ENCODE data around the gene SEPHS2.
A peak's percentile ranks its signal among the peaks of the same experiment; 100 is the strongest.
"Not testable (repeated sequence)": the region's sequence is repeated elsewhere in the genome, so short reads cannot be mapped to it uniquely, and the experiment has no call there.

The SEPHS2 gene, protein sequence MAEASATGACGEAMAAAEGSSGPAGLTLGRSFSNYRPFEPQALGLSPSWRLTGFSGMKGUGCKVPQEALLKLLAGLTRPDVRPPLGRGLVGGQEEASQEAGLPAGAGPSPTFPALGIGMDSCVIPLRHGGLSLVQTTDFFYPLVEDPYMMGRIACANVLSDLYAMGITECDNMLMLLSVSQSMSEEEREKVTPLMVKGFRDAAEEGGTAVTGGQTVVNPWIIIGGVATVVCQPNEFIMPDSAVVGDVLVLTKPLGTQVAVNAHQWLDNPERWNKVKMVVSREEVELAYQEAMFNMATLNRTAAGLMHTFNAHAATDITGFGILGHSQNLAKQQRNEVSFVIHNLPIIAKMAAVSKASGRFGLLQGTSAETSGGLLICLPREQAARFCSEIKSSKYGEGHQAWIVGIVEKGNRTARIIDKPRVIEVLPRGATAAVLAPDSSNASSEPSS

DNA sequence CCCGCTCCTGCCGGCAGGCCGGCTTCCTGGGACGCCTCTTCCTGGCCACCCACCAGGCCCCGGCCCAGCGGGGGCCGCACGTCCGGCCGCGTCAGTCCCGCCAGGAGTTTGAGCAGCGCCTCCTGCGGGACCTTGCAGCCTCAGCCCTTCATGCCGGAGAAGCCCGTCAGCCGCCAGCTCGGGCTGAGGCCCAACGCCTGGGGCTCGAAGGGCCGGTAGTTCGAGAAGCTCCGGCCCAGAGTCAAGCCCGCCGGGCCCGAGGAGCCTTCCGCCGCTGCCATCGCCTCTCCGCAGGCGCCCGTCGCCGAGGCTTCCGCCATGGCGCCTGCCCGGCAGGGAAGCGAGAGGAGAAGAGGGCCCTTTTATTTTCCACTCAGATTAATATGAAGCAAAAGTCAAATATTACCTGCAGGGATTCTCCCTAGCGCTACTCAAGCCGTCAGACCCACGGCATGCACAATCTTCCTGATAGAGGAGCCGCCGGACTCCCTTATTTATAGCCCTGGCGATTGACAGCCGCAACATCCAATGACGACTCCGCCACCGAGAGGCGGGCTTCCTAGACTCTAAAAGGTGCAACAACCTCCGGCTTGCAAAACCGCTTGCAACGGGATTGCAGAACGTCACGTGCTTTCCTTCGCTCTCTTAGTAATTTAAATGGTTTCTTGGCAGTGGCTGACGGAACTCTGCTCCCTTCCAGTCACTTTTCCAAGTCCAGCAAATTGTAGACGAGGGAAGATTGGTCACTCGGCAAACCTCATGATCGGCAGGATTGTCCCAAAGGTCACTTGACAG is at the start of gene SEPHS2:
SEPHS2 (minus strand) TSS at position 467 of the 795 bp plus-strand sequence; CDS start at position 320, 147 bp downstream.
- DNase-seq (ENCODE audit: low spot score) = peak; percentile 95

DNA sequence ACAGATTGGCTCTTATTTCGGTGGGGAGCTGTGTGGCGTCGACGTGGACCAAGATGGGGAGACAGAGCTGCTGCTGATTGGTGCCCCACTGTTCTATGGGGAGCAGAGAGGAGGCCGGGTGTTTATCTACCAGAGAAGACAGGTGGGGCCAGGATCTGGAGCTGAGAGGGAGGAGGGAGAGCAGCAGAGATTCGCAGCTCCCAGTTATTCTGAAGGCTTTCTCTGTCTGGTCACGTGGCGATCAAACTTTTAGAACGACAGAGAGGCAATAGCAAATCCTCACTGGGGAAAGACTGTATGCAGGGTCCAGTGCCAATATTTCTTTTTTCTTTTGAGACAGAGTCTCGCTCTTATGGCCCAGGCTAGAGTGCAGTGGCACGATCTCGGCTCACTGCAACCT is 49.0 kb upstream of the SEPHS2 start:
- DNase-seq (ENCODE audit: low spot score) = no peak

DNA sequence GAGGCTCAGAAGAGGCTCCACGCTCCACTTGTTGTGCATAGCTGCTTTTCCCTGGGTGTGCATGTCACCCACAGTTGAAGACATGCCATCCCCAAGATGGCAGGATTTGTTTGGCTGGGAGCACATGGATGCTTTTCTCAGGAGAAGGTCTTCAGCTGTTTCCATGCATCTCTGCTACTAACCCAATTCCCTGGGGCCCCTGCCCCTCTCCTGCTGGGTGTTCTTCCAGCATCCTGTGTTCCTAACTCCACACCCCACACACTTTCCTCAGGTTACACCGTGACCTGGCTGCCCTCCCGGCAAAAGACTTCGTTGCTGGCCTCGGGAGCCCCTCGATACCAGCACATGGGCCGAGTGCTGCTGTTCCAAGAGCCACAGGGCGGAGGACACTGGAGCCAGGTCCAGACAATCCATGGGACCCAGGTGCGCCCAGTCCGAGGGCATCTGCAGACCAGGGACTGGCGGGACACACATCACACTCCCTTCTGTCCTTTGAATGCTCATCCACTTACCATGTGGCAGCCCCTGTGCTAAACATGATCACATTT is 48.3 kb upstream of the SEPHS2 start:
- no peak for DNase-seq (ENCODE audit: low spot score)

DNA sequence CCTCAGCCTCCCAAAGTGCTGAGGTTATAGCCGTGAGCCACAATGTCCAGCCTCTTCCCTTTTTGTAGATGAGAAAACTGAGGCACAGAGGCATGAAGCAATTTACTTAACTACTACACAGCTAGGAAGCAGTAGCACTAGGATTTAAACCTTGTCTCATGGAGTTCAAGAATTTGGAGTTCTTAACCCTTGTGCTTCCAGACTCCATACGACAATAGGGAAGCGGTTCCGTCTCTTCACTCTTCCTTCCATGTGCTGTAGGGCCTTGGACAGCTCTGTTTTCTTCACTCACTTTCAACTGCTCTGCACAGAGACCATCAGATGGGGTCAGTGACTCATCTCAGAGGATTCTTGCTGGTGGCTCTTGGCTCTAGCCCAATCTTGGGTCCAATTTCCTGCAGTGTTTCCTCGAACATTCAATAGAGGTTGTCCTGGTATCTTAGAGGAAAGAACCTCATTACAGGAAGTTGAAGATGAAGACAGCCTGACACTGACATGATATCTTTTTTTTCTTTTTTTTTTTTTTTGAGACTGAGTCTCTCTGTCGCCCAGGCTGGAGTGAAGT is 46.2 kb upstream of the SEPHS2 start:
- peak; percentile 91 for DNase-seq (ENCODE audit: low spot score)

DNA sequence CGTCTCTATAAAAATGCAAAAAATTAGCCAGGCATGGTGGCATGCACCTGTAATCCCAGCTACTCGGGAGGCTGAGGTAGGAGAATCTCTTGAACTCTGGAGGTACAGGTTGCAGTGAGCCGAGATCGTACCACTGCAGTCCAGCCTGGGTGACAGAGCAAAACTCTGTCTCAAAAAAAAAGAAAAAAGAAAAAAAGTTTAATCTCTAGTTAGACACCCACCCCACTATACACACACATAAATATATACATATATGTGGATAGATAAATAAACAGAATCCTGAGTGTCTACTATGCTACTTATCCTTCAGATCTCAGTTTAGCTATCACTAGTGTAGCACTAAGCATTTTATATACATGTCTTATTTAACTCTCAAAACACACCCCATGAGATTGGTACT is 45.6 kb upstream of the SEPHS2 start:
- DNase-seq (ENCODE audit: low spot score) = no peak

DNA sequence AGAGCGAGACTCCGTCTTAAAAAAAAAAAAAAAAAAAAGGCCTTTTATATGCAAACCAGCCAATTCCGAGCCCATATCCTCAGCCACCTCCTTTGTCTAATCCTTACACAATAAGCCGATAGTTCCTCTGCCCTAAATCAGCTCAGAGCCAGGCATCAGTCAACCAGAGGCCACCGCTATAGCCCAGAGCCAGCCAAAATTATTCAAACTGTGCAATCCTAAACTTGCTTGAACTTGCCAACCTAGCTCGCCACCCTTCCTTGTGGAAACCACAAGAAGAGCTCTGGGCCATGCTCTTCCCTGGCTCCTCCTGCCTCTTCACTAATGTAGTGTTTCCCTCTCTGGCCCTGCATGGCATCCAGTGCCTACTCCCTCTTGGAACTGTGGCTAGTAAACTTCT is 44.5 kb upstream of the SEPHS2 start:
- no peak for DNase-seq (ENCODE audit: low spot score)

DNA sequence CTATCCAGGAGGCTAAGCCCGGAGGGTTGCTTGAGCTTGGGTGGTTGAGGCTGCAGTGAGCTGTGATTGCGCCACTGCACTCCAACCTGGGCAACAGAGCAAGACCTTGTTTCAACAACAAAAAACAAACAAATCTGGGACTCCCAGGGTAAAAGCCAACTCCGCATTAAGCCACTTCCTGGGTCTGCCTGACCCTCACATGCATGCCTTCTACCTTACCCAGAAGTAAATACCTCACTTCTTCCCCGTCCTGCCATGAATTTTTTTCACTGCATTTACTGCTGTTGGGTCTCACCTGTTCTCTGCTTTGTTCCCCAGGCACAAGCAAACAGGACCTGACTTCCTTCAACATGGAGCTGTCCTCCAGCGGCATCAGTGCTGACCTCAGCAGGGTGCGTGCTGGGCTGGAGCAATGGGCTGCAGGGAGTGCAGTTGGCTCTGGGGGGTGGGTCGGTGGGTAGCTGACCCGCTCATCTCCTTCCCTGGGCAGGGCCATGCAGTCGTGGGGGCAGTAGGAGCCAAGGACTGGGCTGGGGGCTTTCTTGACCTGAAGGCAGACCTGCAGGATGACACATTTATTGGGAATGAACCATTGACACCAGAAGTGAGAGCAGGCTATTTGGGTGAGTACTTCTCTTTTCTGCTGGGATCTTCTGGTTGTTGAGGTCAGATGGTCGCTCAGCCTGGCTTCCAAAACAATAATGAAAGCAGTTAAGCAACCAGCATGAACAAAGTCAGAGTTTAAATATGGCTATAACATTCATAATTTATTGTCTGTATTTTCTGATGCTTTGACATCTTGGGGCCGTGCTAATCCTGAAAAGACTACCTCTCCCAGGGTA is 43.3 kb upstream of the SEPHS2 start:
- DNase-seq (ENCODE audit: low spot score) = no peak

DNA sequence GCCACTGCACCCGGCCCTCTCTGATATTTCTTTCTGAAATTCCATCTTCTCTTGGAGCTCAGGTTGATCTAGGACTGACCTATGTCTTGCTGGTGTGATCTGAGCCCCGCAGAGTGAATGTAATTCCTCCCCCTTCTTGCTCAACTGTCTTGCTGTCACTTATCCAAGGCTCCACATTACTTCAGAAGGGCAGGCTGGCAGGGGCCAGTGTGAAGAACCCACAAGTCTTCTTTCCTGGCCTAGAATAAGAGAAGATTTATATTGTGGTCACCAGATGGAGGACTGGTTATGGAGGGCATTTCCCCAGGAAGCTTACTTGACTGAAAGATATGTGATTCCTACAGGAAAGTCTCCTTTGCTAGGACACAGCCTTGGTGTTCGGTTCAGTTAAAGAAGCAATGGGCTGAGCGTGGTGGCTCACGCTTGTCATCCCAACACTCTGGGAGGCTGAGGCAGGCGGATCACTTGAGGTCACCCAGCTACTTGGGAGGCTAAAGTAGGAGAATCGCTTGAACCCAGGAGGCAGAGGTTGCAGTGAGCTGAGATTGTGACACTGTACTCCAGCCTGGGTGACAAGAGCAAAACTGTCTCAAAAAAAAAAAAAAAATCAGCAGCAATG is 40.3 kb upstream of the SEPHS2 start:
- peak; percentile 28 for DNase-seq (ENCODE audit: low spot score)

DNA sequence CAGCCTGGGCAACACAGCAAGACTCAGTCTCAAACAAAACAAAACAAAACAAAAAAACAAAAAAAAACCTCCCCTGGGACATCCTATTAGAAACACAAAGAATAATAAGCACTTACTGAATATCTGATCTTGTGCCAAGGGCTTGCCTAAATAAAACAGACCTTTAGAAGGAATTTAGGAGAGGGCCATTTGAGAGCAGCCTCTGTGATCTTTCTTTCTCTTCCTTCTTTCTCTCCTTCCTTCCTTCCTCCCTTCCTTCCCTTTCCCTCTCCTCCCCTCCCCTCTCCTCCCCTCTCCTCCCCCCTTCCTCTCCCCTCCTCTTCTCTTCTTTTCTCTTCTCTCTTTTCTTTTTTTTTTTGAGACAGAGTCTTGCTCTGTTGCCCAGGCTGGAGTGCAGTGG is 39.2 kb upstream of the SEPHS2 start:
- DNase-seq (ENCODE audit: low spot score) = no peak

DNA sequence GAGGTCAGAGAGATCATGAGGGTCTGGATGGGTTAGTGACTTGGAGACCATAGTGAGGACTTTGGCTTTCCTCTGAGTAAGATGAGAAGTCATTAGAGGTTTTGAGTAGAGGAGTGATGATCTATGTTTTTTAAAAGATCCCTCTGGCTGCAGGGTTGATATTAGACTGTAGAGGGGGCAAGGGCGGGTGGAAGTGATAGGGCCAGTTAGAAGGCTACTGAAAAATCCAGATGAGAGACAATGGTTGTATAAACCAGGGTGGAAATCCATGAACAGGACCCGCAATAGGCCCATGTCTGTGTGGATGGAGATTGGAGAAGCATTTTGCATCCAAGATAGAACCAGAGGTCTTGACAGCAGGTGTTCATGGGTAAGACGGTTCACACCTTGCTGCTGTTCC is 36.7 kb upstream of the SEPHS2 start:
- DNase-seq (ENCODE audit: low spot score) = peak; percentile 17

DNA sequence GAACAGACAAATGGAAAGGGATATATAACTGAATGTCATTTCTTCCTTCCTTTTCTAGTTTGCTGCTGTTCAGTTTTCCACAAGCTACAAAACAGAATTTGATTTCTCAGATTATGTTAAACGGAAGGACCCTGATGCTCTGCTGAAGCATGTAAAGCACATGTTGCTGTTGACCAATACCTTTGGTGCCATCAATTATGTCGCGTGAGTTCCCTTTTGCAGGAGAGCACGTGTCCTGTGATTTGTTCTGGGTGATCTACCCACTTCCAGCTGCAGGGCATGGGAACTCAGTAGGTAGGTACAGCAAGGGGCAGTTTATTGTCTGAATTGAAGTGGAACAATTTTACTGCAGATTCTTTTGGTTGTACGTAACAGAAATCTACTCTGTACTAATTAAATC is 35.7 kb upstream of the SEPHS2 start:
- no peak for DNase-seq (ENCODE audit: low spot score)

DNA sequence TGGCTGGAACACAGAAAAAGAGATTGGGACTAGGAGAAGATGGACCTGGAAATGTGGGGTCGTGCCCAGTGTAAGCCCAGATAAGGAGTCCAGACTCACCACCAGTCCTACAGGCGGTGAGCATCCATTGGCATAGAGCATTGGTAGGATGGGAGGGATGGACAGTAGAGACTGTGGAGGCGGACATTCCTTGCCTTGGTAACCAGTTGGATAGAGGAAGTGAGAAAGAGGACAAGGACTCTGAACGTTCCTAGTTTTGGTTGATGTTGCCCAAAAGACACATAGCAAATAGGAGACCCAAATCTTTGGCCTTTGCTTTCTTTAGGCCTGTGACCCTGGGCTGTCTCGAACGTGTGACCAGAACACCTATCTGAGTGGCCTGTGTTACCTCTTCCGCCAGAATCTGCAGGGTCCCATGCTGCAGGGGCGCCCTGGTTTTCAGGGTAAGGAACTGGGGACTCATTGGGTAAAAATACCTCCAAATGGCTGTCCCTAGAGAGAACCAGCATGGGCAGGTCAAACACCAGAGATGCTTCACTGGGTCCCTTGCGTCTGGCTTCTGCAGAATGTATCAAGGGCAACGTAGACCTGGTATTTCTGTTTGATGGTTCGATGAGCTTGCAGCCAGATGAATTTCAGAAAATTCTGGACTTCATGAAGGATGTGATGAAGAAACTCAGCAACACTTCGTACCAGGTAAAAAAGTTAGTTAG is 33.2 kb upstream of the SEPHS2 start:
- DNase-seq (ENCODE audit: low spot score) = no peak

DNA sequence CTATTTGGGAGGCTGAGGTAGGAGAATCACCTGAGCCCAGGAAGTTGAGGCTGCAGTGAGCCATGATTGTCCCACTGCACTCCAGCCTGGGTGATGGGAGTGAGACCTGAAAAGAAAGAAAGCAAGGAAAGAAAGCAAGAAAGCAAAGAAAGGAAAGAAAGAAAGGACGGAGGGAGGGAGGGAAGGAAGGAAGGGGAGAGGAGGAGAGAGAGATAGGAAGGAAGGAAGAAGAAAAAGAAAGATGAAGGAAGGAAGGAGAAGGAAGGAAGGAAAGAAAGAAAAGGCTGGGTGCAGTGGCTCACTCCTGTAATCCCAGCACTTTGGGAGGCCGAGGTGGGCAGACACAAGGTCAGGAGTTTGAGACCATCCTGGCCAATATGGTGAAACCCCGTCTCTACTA is 32.1 kb upstream of the SEPHS2 start:
- not testable (repeated sequence) for DNase-seq (ENCODE audit: low spot score)

DNA sequence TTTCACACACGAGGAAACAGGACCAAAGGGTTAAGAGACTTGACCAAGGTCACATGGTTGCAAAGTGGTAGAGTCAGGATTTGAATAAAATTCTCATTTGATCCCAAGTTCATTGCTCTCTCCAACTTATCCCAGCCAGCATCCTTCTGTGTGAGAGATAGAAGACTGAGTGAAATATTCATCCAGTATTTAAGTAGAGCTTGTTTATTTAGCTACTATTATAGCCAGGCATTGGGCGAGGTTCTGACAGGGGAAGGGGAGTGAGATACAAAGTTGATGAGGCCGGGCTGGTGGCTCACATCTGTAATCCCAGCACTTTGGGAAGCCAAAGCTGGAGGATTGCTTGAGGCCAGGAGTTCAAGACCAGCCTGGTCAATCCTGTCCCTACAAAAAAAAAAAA is 31.3 kb upstream of the SEPHS2 start:
- DNase-seq (ENCODE audit: low spot score) = no peak

DNA sequence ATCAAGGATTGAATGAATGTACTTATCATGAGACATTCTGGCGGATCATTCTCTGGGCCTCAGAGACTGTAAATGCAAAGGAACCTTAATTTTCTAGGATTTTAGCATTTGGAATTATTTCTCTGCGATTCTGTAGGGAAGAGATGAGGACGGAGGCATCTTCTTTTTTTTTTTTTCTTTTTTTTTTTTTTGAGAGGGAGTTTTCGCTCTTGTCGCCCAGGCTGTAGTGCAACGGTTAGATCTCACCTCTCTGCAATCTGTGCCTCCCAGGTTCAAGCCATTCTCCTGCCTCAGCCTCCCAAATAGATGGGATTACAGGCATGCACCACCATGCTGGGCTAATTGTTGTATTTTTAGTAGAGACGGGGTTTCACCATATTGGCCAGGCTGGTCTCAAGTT is 29.0 kb upstream of the SEPHS2 start:
- no peak for DNase-seq (ENCODE audit: low spot score)

DNA sequence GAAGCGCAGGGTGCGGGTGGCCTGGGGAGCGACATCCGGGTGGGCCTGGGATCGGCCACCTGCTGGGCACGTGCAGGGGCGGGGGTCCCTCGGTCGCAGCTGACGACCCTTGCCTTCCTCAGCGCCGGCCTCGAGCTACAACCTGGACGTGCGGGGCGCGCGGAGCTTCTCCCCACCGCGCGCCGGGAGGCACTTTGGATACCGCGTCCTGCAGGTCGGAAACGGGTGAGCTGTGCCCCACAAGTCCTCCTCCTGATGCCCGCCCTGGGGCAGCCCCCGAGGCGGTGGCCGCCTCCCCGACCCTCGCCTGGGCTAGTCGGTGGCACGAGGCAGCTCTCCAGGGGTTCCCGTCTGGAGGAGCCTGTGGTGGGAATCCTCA is 28.4 kb upstream of the SEPHS2 start:
- DNase-seq (ENCODE audit: low spot score) = no peak

DNA sequence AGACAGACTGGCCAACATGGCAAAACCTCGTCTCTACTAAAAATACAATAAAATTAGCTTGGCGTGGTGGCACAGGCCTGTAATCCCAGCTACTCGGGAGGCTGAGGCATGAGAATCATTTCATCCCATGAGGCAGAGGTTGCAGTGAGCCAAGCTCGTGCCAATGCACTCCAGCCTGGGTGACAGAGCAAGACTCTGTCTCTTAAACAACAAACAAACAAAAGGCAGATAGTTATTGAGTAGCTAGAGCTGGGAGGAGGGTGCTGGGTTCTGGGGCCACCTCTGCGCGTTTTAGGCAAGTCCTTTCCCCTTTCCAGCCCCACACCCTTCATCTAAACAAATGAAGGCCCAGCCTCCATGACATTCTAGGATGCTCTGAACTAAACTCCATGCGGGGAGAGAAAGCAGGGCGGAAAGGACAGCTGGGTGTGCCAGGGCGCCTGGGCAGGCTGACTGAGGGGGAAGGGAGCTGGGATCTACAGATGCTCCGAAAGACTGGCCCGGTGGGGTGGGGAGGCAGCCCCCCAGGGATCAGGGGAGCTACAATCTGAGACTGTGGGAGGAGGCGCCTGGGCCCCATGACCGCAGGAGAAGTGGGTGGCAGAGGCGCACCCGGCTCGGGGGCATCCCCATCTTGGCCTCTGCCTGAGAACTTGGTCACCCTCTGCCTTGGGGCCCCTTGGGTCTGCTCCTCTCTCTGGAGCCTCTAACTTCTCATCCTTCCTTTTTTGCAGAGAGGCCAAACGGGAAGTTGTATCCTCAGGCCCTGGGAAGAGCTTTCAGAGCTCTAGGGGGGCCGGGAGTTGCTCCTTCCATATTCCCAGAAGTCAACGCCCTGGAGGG is 27.8 kb upstream of the SEPHS2 start:
- DNase-seq (ENCODE audit: low spot score) = no peak

DNA sequence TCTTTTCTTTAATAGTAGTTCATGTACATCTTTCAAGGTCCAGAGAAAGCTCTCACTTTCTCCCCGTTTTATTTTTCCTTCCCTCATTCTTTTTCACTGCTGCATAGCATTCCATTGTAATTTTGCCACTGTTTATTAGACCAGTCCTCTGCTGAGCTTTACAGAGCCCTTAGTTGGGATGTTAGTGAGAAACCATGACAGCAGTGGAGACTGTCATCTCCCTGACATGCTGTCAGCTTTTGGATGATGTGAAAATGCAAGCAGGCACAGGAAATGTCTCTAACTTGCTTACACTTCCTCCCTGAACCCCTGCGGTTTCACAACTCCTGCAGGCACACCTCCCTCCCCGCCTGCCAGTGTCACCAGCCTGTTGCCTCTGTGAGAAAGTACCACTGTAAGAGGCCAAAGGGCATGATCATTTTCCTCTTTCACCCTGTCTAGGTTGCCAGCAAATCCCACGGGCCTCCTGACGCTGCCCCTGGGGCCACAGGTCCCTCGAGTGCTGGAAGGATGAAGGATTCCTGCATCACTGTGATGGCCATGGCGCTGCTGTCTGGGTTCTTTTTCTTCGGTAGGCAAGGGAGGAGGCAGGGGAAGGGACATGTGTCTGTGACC is 26.8 kb upstream of the SEPHS2 start, which contains the start of gene ITGAL:
ITGAL (plus strand) TSS at position 415 of the 615 bp plus-strand sequence; CDS start at position 511, 96 bp downstream.
- no peak for DNase-seq (ENCODE audit: low spot score)

DNA sequence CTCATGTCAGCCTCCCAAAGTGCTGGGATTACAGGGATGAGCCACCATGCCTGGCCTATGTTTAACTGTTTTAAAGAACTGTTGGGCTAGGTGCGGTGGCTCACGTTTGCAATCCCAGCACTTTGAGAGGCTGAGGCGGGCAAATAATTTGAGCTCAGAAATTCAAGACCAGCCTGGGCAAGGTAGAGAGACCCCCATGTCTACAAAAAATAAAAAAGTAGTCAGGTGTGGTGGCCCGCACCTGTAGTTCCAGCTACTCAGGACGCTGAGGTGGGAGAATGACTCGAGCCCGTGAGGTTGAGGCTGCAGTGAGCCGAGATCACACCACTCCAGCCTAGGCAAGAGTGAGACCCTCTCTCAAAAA is 24.9 kb upstream of the SEPHS2 start:
- DNase-seq (ENCODE audit: low spot score) = no peak
